ENCODE measurements around the gene ZBTB43.

- TF ChIP-seq NFE2L2 (IDR thresholded peaks at IDR 0.05; ENCODE audit: low read depth, low read length) (no peak), RAD21 (IDR thresholded peaks at IDR 0.05; ENCODE audit: low read length) (no peak), ELK1 (IDR thresholded peaks at IDR 0.05; ENCODE audit: borderline replicate concordance, low read depth, low read length) (no peak), CTCF (conservative IDR thresholded peaks at IDR 0.05; ENCODE audit: low read depth, low read length) (no peak), USF2 (IDR thresholded peaks at IDR 0.05; ENCODE audit: low read depth, low read length) (peak; percentile 74), CEBPB (IDR thresholded peaks at IDR 0.05; ENCODE audit: low read depth, low read length) (peak; percentile 75), POLR2A (IDR thresholded peaks at IDR 0.05; ENCODE audit: low read depth, low read length) (no peak), RCOR1 (IDR thresholded peaks at IDR 0.05; ENCODE audit: insufficient replicate concordance, low read length) (peak; percentile 25), SMC3 (IDR thresholded peaks at IDR 0.05; ENCODE audit: low read depth, low read length) (no peak), MAZ (IDR thresholded peaks at IDR 0.05; ENCODE audit: borderline replicate concordance, low read depth, low read length) (no peak), FOS (IDR thresholded peaks at IDR 0.05; ENCODE audit: low read depth, low read length) (peak; percentile 27; the same call in 1 of the 2 replicates), BHLHE40 (IDR thresholded peaks at IDR 0.05; ENCODE audit: low read depth, low read length) (peak; percentile 42; the same call in 1 of the 2 replicates), RFX5 (IDR thresholded peaks at IDR 0.05; ENCODE audit: low read depth, low read length) (peak; percentile 54; the same call in 1 of the 2 replicates)
Measured at GRCh38 chr9:126791406-126792230, 13.2 kb upstream of the ZBTB43 start.

Data from IMR-90 (cell line).